IPS-18c (cell line): Measurements from ENCODE around the gene SCAANT1.

Source experiments
- H3K4me3 ChIP-seq: 2 replicates; pipeline ENCODE4 v1.7.0; 2013; ENCODE audit warnings: low read depth, mild to moderate bottlenecking, low read length, moderate library complexity; ENCODE audit not compliant: insufficient read depth
- H3K9me3 ChIP-seq: one replicate; pipeline ENCODE4 v1.6.1; 2013; ENCODE audit warnings: mild to moderate bottlenecking, low read length, moderate library complexity; ENCODE audit not compliant: control insufficient read depth, insufficient read depth

Gene SCAANT1

DNA sequence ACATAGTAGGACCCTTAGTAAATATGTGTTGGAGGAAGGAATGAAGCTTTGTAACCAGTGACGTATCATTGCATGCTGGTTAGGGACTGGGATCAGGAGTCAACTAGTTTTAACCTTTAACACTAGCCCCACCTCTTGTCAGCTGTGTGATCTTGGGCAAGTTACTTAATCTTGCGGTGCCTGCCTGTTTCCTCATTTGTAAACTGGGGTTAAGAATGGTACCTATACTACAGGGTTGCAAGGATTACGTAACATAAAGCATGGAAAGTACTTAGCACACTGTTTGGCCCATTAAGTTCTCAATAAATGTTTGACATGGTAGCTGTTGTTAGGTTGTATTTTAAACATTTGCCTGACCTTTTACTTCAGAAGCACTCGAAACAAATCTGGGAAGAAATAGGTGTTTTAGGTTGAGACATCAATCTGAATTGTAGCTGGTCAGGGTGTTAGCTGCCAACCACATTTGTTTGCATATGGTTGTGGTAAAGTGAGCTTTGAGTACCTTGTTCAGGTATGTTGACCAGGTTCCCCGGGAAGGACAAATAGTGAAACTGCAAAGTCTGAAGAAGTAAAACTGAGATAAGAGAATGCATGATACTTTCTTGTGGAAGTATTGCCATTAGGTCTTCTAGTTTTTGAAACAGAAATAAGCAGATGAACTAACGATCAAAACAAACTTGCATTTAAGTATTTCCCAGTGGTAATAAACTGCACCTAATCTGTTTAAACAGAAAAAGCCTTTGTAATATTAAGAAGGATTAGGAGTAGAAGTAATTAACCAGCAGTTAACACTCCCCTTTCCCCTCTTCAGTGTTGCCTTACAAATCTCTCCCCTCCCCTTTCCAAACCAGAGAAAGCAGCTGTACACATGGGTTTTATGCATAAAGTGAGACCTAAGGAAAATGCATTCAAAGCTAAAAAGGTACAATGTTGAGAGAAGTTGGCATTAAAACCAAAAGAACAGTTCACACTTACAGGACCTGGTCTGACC is 25.8 kb upstream of the SCAANT1 start:
- no peak overlapping the region for H3K4me3 ChIP-seq

DNA sequence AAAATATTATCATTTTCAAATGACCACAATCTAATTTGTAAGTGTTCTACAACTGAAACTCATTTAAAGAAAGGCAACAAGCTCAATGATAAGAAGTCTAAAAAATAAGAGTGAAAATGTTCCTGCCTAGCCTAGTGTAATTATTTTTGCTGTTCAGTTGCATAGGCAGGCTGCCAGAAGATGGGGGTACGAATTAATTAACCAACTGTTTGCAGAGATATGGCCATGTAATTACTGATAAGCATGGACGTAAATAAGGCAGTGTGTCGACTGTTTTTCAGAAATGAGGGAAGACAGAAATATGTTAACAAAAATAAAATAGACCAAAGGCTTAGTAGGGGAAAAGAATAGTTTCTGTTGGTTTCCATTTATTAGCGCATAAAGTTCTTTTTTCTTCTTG is 24.7 kb upstream of the SCAANT1 start:
- no peak overlapping the region for H3K4me3 ChIP-seq
- H3K9me3 ChIP-seq = no peaks in the 10 kb centered on the region

More for the DNA sequence above, 25.8 kb upstream of the SCAANT1 start:
- no peaks in the 10 kb centered on the region for H3K9me3 ChIP-seq

DNA sequence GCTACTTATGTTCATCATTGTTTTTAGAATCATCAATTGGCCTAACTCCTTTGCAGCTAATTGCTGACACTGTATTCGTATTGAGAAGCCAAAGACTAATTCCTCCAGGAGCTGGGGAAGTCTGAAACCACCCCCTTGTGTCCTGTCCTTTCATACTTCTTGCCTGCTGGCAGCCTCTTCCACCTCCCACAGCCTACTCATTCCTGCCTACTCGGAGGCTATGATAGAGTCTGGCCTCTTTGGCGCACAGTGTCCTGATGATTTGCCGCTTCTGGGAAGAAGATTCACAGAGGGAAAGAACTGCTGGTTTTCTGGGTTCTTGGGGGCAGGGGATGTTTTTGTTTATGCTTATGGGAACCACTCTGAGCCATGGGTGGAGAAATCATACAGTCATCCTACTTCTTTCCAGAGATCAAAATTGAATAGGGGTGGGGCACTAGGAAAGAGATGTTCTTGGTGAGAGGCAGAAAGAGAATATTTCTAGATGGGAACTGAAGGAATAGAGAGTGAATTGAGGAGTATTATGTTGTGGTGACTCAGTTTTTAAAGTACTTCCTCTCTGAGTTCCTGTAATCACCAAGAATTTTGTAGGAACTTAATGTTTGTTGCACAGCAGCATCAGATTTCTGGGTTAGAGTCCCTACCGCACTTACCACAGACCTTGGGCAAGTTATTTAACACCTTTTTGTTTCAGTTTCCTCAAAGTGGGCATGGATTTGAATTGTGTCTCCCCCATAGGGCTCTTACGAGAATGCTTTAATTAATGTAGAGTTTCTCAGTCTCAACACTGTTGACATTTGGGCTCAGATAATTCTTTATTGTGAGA is 22.1 kb upstream of the SCAANT1 start:
- Histone ChIP-seq H3K4me3 (no peak overlapping the region), H3K9me3 (no peaks in the 10 kb centered on the region)

DNA sequence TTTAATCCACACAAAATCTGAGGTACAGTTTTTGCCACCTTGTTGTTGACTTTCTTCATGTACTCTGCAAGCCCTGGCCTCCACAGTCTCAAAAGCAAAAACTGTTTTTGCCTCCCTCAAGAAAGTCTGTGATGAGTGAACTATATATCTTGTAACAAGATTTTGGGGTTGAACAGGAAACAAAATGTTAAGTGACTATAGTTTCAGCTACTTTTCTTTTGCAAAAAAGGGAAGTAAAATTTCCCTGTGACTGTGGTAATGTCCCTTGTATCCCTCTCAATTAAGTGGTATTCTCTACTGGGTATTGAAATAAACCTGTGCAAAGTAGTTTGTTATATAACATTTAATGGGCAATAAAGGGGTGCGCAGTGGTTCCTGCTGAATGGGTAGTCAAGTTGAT is 21.3 kb upstream of the SCAANT1 start:
- H3K4me3 ChIP-seq = no peak overlapping the region
- H3K9me3 ChIP-seq = no peaks in the 10 kb centered on the region

DNA sequence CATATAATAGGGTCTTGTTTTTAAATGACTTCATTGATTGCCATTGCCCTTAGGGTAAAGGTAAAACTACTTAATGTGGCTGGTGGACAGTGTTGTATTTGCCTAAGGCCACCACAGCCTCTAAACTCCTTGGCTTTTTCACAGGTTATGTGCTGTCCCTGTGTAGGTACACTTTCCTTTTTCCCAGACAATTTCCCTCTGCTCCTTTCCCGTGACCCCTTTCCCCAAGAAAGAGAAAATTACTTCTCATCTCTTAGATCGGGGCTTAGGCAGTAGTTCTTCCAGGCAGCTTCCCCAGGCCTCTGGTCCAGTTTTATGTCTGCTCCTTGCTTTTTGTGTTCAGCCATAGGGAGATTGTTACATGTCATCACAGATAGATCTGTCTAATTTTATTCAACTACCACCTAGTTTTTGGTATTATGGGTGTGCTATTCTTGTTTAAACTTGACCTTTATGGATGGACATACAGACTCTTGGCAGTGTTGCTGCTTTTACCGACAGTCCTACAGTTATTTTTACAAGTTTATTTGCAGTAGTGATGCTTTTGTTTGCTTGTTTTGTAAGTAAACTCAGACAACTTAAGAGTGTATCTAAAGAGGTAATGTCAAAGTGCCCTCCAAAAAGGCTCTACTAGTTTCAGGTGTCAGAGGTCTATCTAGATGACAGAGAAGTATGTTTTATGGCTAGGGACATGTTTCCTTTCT is 20.5 kb upstream of the SCAANT1 start:
- no peaks in the 10 kb centered on the region for H3K9me3 ChIP-seq
- no peak overlapping the region for H3K4me3 ChIP-seq

DNA sequence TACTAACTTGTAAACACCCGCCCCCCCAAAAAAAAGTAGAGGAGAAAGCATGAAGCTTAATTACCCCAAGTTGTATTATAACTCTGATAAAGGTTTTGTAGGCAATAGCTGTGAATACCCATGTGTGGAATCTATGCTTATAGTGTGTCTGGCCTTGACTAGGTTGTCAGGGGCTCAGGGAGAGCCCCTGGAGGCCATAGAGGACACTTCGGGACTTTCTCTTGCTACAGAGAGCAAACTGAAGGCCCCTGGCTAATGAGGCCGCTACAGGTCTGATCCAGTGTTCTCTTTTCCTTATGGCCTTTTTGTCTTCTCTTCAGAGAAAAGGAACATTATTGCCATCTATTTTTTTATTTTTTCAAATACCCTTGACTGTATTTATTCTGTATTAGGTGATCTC is 19.1 kb upstream of the SCAANT1 start:
- Histone ChIP-seq H3K9me3 (no peaks in the 10 kb centered on the region), H3K4me3 (no peak overlapping the region)

DNA sequence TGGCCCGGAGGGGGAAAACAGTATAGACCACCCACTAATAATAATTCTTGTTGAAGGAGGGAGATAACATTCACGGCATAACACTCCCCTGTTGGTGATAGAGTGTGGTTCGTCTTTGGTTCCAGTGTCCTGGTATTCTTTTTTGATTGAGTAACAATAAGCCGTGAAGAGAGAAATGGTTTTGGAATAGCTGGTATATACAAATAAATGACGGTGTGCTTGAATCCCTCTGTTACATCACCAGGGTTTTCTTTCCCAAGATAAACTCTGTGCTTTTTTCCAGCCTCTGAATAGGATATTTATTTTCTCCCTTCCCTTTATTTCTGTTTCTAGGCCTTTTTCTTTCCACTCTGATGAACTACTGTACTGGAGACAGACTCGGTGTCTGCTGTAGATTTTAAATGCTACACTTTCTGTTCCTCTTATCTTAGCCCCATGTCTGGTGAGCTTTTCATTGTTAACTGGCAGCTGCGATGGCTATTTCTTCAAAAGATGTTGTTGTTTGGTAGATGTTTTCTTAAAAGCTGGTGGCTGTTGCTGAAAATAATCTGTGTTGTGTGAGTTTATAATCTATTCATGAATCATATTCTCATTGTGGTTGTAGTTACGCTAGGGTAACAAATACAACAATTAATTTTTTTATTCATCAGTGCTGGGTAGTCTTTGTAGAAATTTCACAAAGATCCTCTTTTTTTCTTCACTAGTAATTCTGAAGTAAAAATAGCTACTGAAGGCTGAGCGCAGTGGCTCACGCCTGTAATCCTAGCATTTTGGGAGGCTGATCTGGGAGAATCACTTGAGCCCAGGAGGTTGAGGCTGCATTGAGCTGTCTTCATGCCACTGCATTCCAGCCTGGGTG is 15.5 kb upstream of the SCAANT1 start:
- Histone ChIP-seq H3K4me3 (no peak overlapping the region), H3K9me3 (no peaks in the 10 kb centered on the region)

DNA sequence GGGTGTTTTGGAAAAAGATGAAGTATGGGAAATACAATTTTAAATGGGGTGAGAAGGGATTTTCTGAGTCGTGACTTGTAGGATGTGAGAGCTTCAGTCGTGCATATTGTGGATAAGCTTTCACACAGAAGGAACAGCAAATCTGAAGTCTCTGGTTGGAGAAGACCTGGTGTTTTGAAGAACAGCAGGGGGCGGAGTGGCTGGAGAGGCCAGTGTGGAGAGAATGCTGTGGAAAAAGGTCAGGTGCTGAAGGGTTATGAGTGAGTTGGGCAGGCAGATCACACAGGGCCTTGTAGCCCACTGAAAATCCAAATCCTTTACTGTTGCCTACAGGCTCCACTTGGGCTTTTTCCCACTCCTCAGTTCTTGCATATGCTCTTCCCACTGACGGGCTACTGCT is 14.1 kb upstream of the SCAANT1 start:
- Histone ChIP-seq H3K9me3 (no peaks in the 10 kb centered on the region), H3K4me3 (no peak overlapping the region)

DNA sequence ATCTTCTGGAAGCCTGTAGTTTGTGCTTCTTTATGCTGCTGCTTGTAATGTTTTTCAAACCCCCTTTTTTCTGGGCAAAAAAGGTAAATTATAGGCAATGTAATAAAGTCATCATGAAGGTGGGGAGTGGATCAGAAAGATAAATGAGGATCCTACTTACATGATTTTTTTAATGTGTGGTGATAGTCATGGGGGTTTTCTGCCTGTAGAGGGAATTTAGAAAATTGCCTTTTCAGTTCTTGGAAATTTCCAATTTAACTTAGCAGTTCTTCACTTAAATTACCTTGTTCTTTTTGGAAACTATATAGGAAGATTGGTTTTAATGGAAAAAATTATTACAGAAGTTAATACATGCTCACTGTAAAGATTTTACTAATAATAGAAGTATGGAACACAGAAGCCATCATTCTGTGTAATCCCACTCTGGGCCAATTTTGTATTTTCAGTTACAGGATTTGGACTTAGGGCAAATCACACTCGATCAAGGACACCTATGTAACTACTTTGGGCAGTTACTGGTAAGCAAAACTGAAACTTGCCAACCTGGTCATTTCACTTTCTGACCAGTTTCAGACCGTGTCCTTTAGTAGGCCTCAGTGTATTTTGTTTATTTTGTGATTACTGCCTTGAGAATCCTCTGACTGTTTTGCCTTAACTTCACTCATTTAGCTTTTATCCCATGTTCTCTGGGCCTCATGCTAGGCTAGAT is 10.5 kb upstream of the SCAANT1 start:
- no peak overlapping the region for H3K4me3 ChIP-seq
- H3K9me3 ChIP-seq = no peaks in the 10 kb centered on the region

DNA sequence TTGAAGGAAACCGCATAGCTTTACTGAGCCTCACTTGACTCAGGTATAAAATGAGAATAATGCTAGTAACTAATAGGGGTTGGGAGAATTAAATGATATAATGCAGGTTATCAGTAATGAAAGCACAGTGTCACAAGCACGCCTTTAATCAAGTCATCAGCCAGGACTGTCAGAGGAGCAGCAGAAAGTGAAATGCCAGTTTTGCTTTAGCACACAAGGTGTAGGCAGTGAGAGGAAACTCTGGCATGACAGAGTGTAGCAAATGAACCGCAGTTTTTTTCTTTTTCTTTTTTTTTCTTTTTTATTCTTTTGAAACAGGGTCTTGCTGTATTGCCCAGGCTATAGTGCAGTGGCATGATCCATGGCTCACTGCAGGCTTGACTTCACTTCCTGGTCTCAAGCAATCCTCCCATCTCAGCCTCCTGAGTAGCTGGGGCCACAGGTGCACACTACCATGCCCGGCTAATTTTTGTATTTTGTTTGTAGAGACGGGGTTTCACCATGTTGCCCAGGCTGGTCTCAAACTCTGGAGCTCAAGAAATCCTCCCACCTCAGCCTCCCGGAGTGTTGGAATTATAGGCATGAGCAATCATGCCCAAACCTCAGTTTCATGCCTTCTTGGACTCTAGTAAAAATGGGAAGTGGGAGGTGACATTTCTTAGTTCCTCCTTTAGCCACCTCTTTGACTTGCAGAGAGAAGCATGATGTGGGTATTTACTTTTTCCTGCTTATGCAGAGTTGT is 9.7 kb upstream of the SCAANT1 start:
- no peak overlapping the region for H3K4me3 ChIP-seq

DNA sequence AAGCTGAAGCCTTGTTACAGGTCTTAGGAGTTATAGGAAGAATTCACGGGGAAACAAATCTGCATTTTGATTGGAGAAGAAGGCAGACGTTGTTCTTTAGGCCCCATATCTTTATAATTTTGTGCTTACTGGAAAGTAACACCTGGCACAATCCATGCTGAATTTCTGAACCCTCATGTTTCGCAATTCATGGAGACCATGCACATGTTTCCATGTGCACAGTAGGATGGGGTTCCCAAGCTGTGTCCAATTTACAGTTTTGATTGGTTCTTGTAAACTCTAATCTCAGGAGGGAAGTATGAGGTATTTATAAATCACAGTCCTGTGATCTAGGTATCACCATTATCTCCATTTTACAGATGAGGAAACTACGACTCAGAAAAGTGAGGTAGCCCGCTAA is 7.8 kb upstream of the SCAANT1 start:
- no peak overlapping the region for H3K4me3 ChIP-seq
- no peaks in the 10 kb centered on the region for H3K9me3 ChIP-seq

More for the DNA sequence above, 9.7 kb upstream of the SCAANT1 start:
- H3K9me3 ChIP-seq = no peaks in the 10 kb centered on the region

DNA sequence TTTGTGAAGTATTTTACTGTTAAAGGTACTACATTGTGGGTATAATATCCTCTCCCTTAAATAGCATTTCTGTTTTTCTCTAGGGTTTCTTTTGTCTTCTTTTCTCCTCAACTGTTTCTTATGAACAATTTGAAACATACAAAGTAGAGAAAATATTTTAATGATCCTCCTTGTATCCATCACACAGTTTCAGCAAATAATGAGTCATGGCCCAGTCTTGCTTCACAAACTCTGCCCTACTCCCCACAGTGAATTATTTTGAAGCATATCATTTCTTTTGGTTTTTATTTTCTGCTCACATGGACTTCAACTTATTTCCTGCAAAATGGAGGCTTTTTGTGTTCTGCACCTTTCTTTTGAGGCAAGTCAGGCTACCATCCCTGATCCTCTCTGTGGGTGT is 6.1 kb upstream of the SCAANT1 start:
- no peak overlapping the region for H3K4me3 ChIP-seq
- no peaks in the 10 kb centered on the region for H3K9me3 ChIP-seq

DNA sequence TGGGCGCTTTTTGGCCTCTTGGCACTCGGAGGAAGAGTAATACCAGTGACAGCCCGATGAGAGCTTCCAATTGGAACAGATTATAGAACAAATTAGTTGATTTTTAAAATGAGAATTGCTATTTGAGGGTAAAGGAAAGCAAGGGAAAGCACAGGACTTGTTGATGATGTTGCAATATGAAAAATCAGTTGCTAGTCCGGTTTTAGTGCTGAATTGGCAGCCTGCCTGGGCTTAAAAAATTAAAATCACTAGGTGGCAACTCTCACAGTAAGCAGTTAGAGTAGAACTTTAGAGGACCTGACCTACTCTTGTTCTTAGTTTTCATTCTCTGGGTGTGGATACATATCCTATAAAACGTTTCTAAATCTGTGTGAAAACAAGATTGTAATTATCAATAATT is 2.1 kb upstream of the SCAANT1 start:
- H3K4me3 ChIP-seq = no peak overlapping the region
- H3K9me3 ChIP-seq = no peaks in the 10 kb centered on the region

DNA sequence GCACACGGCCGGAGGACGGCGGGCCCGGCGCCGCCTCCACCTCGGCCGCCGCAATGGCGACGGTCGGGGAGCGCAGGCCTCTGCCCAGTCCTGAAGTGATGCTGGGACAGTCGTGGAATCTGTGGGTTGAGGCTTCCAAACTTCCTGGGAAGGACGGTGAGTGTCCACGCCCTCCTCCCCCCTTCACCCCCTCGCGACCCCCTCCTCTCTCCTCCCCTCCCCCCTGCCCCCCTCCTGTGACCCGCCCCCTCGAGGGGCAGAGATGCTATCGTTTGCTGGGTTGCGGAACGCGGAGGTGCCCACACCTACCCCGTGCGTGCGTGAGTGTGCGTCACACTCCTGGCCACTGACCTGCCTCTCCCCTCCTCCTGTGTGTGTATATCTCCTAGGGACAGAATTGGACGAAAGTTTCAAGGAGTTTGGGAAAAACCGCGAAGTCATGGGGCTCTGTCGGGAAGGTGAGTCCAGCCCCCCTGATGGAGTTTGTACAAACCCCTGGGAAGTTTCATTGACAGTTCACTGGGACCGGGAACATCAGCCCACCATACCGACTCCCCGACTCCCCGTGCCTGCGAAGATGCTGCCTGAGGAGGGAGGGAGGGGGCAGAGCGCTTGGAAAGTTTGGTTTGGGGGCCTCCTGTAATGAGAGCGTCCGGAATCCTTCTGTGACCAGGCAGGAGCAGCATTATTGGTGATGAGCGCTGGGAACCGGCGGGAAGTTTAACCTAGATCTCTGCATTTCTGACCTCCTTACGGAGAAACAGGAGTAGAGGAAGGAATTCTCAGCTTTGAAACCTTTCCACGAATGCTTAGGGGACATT is 795 bp upstream of the SCAANT1 start:
- peak overlapping the region; percentile 55 for H3K4me3 ChIP-seq
- no peaks in the 10 kb centered on the region for H3K9me3 ChIP-seq

DNA sequence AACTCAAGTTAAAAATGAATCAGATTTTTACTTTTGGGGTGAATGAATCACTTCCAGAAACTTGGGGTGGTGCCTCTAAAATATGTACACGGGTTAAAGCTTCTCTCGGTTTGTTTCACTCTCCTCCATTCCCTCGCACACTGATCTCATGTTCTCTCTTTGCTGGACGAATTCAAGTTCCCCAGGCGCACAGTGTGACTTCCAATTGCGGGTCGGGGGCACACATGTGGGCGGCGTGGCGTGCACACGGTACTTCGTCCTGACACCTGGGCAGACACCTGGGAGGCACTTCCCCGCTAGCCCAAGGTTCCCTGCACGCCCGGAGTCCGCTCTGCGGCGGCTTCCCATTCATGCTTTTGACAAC is 692 bp downstream of the SCAANT1 start:
- Histone ChIP-seq H3K4me3 (peak overlapping the region; percentile 72; the same call in 1 of the 2 replicates), H3K9me3 (no peaks in the 10 kb centered on the region)
